GM21717 (cell line): ENCODE measurements around the gene PGLYRP1.

Experiments
- ATAC-seq: cut with Tn5 transposase; IDR thresholded peaks from one replicate; pipeline ENCODE4 v1.9.1; 2021; ENCODE audit warnings: mild to moderate bottlenecking, moderate library complexity; ENCODE audit not compliant: unreplicated experiment

Gene PGLYRP1

GRCh38 chr19:45972081-45972946 is 50.5 kb downstream of the PGLYRP1 start:
- no peak for ATAC-seq

DNA sequence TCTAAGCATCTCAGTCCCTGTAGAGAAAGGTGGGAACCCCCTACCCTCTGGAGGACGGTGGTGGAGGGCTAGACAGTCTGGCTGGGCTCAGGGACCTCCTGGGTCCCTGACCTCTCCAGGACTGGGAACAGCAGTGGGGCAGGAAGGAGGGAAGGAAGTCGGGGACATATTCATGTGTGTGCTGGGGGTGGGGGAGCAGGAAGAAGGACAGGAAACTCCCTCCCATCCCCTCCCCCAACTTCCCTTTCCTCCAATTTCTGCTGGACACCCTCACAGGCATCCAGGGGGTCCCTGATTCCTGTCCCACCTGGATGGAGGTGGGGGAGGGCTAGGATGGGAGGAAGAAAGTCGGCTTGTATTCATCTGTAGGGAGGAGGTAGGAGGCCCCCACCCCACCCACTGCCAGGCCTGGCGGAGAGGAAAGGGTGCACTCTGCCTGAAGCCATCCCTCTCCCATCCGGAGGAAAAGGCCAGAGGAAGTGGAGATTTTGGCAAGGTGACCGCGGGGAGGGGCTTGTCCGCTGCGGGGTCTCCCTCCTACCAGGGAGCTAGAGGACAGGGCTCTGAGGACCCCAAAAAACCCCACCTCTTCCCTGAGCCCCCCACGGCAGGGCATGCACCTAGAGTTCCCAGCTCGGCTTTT is 51.5 kb downstream of the PGLYRP1 start:
- ATAC-seq = no peak

GRCh38 chr19:45969676-45970075 is 53.2 kb downstream of the PGLYRP1 start:
- no peak for ATAC-seq
